ENCODE data around the gene LAMTOR2. TPM values are rescaled to one million over a fixed set of nuclear protein-coding genes. Genes with fewer than 3 reads are reported as not detected.
A peak's percentile ranks its signal among the peaks of the same experiment; 100 is the strongest.
"Not testable (repeated sequence)": the region's sequence is repeated elsewhere in the genome, so short reads cannot be mapped to it uniquely, and the experiment has no call there.

LAMTOR2 gene
- 93.6 and 97.6 TPM in 2 replicates for total RNA-seq (2014; rRNA removed; shearing (Covaris generic))
- 64.9 and 67.9 TPM in 2 replicates for polyA plus RNA-seq (2014; cell fraction: nucleus; rRNA removed)

- DNase-seq (ENCODE audit: extremely low read depth, low read depth), result peak; percentile 99
These were observed at the start of gene LAMTOR2 for GRCh38 chr1:156054500-156055280. Gene LAMTOR2, plus strand, starts transcription at chr1:156054782. Its CDS starts 108 bp downstream, at chr1:156054890.

DNA sequence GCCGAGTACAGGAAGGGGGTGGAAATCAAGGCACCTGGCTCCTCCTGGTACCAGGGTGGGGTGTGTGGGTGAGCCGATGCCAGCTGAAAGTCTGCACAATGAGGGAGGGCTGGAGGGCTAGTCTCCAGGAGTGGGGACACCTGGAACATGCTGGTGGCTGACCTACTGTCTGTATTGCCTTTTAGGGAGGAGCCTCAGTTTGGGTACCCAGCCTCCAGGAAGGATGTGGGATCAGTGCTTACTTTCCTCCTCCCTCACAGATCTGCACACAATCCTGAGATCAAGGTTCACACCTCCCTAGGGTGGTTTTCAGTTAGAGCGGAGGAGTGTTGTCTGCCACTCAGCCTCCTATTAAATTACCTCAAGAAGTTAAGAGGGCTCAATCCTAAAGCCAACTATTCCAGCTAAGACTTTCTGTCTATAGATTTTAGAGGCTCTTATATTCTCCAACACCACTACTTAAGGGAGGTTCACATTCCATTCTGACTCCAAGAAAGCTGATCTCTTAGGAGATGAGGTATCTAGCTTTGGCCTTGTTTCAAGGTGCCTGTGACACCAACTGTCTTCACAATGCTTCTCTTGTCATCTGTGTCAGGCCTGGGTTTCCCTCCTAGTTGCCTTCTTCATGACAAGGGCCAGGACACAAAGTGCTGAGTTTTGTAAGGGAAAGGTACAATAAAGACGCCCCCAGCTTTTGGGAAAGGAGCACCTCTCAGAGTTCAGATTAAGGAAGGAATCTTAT is 49.6 kb upstream of the LAMTOR2 start:
- DNase-seq (ENCODE audit: extremely low read depth, low read depth), result no peak

DNA sequence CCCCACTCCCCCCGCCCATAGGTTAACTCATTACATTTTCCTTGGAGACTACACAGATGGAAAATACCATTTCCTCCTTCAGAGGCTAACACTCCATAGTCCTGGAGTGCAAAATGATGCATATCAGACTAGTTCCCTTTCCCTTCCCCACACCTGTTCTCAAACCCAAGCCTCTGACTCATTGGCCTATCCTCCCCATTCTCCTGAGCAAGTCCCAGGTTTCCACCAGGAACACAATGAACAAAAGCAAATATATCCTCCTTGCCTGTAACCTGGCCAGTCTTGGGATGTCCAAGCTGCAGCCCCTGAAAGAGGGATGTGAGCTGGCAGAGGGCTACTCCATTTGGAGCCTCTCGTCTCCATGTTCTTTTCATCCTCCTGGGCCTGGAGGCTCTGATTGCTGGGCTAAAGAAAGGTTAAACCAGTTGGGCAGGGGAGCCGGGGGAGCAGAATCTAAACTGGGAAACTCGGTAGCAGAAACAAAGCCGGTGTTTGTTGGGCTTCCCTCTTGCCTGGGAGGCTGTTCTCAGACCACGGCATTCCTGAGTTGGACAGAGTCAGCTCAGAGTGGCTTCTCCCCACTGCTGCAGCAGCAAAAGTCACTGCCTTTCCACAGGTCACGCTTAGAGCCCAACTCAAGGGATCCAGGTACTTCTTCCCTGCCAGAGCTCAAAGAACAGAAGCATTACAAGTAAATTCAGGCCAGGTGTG is 47.8 kb upstream of the LAMTOR2 start:
- no peak for DNase-seq (ENCODE audit: extremely low read depth, low read depth)

DNA sequence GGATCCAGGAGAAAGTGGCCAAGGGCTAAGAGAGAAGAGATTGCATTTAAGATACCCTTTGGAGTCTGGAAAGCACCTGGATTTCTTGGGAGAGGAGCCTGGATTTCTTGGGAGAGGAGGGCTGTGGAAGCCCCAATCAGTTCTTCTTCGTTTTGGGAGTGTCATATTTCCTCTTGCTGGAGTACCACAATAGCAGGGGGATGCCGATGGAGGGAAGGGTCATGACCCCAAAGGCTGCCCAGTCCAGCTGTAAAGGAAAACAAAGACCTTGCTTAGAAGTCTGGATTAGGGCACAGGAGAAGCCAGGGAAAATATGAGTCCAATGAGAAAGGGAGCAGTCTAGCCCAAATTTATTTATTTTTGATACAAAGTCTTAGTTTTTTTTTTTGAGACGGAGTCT is 45.2 kb upstream of the LAMTOR2 start:
- no peak for DNase-seq (ENCODE audit: extremely low read depth, low read depth)

GRCh38 chr1:156012051-156012817 is 42.3 kb upstream of the LAMTOR2 start:
- no peak for DNase-seq (ENCODE audit: extremely low read depth, low read depth)

DNA sequence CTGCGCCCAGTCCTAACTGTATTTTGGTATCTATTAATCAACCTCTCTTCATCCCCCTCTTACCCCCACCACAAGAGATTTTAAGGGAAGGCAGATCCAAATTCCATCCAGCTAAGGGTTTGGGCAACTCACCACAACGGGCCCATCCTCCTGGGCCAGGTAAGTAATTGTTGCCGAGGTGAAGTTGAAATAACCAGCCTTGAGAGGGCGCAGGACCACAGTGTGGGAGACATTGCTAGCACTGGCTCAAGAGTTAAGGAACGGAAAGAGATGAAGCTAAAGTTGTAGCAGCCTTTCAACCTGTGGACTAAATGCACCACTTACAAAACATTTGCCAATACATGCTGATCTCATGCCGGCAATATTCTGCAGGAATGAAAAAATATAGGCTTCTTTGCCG is 39.8 kb upstream of the LAMTOR2 start:
- no peak for DNase-seq (ENCODE audit: extremely low read depth, low read depth)

- no peak for DNase-seq (ENCODE audit: extremely low read depth, low read depth)
These were observed 34.7 kb upstream of the LAMTOR2 start for GRCh38 chr1:156019946-156020292.

DNA sequence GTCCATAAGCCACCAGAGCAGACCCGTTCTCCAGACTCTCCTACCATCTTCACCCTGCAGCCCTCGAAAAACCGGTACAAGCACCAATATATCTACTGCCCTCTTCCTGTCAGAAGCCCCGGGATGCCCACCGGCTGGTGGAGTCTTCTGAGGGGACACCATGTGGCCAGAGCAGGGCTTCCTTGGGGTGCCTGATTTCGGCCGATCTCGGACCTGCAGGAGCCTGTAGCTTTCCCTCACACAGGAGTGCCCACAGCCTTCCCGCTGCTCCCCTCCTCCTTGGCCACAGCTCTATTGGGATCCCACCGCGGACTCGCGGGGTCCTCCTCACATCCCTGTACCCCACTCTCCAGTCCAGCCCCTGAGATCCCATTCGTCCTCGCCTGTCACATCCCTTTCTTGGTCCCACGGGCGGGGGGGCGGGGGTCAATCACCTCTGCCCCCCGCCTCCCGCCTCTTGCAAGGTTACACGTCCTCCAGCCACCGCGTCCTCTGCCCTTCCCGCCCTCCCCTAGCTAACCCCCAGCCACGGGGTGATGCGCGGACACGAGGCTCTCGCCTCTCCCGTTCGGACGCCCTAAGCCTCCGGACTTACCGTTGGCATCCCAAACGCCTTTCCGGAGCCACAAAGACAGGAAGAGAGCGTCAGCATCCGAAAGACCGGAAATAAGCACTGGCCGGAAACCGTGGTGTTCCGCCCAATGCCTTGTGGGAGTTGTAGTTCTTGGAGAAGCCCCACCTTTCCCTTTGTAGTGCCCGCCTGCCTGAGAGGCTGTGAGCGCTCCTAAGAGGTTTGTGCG is 34.1 kb upstream of the LAMTOR2 start, which contains the start of gene SSR2:
SSR2 (minus strand) TSS at position 659 of the 800 bp plus-strand sequence. CDS start 784 bp downstream, outside the sequence.
- DNase-seq (ENCODE audit: extremely low read depth, low read depth), result peak; percentile 94

- no peak for DNase-seq (ENCODE audit: extremely low read depth, low read depth)
These were observed 33.5 kb upstream of the LAMTOR2 start for GRCh38 chr1:156021093-156021428.

GRCh38 chr1:156021954-156022353 is 32.6 kb upstream of the LAMTOR2 start:
- no peak for DNase-seq (ENCODE audit: extremely low read depth, low read depth)

DNA sequence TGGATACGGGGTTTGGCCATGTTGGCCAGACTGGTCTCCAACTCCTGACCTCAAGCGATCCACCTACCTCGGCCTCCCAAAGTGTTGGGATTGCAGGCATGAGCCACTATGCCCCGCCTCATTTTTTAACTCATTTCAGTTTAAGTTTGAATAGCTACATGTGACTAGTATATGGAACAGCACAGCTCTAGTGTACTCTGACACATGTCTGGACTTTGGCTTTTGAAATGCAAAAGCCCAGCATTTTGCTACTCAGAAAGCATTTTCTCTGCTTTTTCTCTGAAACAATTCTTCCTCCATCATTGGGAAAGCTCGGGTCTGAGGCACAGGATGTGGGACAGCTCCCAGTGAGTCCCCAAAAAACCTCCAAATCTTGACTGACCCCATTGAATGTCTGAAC is 29.8 kb upstream of the LAMTOR2 start:
- no peak for DNase-seq (ENCODE audit: extremely low read depth, low read depth)

DNA sequence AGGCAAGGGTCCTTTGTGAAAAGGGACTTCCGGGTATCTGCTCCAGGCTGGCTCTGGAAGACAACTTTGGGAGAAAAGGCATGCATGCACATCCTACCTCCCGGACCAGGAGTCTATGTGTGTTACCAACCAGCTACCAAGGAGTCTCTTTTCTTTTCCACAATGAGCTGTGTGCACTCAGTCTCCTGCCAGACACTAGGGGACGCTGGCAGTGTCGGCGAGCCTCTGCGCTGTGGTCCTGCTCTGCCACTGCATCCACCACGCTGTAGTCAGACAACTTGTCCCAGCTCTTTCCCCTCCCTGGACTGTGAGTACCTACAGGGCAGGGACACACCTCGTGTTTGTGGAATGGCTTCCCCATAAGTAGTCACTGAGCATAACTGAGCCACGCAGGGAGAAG is 28.7 kb upstream of the LAMTOR2 start:
- peak; percentile 50 for DNase-seq (ENCODE audit: extremely low read depth, low read depth)

DNA sequence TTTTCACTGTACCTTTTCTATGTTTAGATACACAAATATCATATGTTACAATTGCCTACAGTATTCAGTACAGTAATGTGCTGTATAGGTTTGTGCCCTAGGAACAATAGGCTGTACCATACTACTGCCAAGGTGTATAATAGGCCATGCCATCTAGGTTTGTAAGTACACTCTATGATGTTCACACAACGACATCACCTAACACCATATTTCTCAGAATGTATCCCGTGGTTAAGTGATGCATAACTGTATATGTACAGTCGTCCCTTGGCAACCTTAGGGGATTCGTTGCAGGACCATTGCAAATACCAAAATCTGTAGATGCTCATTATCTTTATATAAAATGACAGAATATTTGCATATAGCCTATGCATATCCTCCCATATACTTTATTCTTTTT is 28.0 kb upstream of the LAMTOR2 start:
- DNase-seq (ENCODE audit: extremely low read depth, low read depth), result no peak

DNA sequence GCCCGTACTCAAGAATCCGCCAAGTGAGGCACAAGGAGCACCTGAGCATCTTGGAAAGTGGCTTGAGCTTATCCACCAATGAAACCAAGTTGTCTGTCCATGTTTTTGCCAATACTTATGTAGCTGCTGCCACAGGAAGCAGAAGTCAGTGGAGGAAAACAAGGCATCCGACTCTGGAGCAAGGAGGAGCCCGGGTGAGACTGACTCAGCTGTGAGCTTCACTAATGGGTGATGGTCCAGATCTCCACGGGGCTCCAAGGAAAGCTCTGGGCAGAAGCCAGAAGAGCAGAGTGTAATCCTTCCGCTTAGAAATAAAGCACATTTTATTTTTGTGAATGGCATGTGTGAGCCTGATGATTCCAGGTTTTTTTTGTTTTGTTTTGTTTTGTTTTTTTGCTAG is 21.6 kb upstream of the LAMTOR2 start:
- no peak for DNase-seq (ENCODE audit: extremely low read depth, low read depth)

DNA sequence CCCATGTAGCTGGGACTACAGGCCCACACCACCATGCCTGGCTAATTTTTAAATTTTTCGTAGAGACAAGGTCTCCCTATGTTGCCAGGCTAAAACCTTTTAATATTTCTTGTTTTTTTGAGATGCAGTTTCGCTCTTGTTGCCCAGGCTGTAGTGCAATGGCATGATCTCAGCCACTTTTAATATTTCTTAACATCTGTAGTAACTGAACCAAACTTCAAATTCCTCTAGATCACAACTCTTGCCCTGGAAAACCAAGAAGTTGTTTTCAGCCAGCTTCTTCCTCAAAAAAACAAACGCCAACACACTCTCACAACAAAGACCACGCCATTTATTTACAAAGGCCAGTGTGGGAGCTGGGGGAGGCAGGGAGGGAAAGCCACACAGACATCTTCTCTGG is 19.6 kb upstream of the LAMTOR2 start:
- DNase-seq (ENCODE audit: extremely low read depth, low read depth), result not testable (repeated sequence)

- no peak for DNase-seq (ENCODE audit: extremely low read depth, low read depth)
These were observed 11.8 kb upstream of the LAMTOR2 start for GRCh38 chr1:156042828-156043227.

- DNase-seq (ENCODE audit: extremely low read depth, low read depth), result no peak
These were observed 9.5 kb upstream of the LAMTOR2 start for GRCh38 chr1:156045076-156045475.

DNA sequence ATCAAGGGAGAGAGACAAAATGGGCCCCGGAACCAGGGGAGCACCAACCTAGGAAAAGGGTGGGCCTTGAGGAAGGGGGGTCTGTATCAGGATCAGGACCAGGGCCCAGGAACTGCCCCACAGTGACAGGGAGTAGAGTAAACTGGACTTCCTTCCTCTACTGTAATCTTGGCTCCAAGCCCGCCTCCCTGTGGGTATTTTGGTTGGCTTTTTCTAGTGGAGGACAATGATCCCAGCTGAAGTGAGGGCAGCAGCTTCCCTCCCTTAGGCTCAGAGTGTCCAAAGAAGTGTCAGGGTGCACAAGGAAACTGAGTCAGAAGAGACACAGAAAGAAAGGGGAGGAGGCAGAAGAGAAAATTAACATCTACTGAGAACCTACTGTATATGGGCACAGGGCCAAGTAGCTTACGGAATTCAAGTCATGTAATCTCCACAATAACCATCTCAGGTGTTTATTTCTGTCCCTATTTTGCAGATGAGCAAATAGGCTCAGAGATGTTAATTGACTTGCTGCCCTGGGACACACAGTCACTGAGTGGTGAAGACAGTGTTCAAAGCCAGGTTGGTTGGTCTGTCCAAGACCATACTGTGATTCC is 5.8 kb upstream of the LAMTOR2 start:
- DNase-seq (ENCODE audit: extremely low read depth, low read depth), result no peak

DNA sequence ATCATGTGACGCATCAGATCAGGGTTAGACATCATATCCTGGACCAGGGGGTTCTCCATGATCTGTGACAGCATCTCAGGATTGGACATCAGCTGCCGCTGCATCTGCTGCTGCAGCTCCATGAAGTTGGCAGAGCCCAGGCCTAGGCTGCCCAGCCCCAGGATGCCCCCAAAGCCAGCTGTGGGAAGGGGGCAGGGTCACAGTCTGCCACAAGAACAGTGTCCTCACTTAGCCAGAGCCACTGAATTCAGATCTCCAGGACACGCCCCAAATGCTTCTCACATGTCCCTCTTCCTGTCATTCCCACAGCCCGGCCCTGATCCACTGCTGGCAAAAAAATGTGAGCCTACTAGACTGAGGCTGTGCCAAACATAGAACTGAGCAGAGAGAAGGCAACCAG is 4.2 kb upstream of the LAMTOR2 start:
- DNase-seq (ENCODE audit: extremely low read depth, low read depth), result no peak
